ENCODE measurements around the gene TPK1.

- TF ChIP-seq, protein P1, sequence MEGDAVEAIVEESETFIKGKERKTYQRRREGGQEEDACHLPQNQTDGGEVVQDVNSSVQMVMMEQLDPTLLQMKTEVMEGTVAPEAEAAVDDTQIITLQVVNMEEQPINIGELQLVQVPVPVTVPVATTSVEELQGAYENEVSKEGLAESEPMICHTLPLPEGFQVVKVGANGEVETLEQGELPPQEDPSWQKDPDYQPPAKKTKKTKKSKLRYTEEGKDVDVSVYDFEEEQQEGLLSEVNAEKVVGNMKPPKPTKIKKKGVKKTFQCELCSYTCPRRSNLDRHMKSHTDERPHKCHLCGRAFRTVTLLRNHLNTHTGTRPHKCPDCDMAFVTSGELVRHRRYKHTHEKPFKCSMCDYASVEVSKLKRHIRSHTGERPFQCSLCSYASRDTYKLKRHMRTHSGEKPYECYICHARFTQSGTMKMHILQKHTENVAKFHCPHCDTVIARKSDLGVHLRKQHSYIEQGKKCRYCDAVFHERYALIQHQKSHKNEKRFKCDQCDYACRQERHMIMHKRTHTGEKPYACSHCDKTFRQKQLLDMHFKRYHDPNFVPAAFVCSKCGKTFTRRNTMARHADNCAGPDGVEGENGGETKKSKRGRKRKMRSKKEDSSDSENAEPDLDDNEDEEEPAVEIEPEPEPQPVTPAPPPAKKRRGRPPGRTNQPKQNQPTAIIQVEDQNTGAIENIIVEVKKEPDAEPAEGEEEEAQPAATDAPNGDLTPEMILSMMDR (IDR thresholded peaks at IDR 0.05), result no peak
- TF ChIP-seq EP300 (IDR thresholded peaks at IDR 0.05), result no peak
- TF ChIP-seq POLR2A (IDR thresholded peaks at IDR 0.05), result no peak
- no peak for TF ChIP-seq POLR2AphosphoS5 (IDR thresholded peaks at IDR 0.05)
These were observed 348.0 kb downstream of the TPK1 start for GRCh38 chr7:144487901-144488300.

Data from gastroesophageal sphincter (tissue), 3 donors.